DND-41 (cell line): Measurements from ENCODE around the gene MON1A.

Experiments used
- ATAC-seq: fragments of 200-7000 bp; cut with Tn5 transposase; 3 replicates; pipeline ENCODE4 v1.9.1; 2021; ENCODE audit warnings: low read depth; ENCODE audit not compliant: insufficient read depth
- DNase-seq: peaks from one replicate; pipeline ENCODE4 v3.0.0-alpha.2; 2020
- H2AFZ ChIP-seq: 2 replicates; pipeline ENCODE4 v1.6.0; 2012; ENCODE audit warnings: low read depth, low read length
- H3K27ac ChIP-seq: 2 replicates; pipeline ENCODE4 v1.5.1; 2012; ENCODE audit warnings: low read length, inconsistent platforms
- H3K27me3 ChIP-seq: fragments of 200-600 bp; sonication (generic); 2 replicates; pipeline ENCODE4 v1.6.0; 2012; ENCODE audit warnings: low read length, mild to moderate bottlenecking, inconsistent platforms; ENCODE audit not compliant: insufficient read depth, poor library complexity
- H3K36me3 ChIP-seq: 2 replicates; pipeline ENCODE4 v1.5.1; 2012; ENCODE audit warnings: low read length, inconsistent platforms; ENCODE audit not compliant: insufficient read depth
- H3K4me1 ChIP-seq: 2 replicates; pipeline ENCODE4 v1.5.1; 2012; ENCODE audit warnings: mild to moderate bottlenecking, low read length; ENCODE audit not compliant: insufficient read depth
- H3K4me2 ChIP-seq: 2 replicates; pipeline ENCODE4 v1.6.0; 2012; ENCODE audit warnings: mild to moderate bottlenecking, moderate library complexity, low read length, inconsistent platforms; ENCODE audit not compliant: insufficient read depth
- H3K4me3 ChIP-seq, 2 experiments: fragments of 200-600 bp in 1 of 2; shearing (Covaris generic) in 1 of 2; 2 replicates each; pipeline ENCODE4 v1.5.1; 2012 to 2016; ENCODE audit warnings: inconsistent platforms in 2 of 2, low read length in 2 of 2, mild to moderate bottlenecking in 2 of 2, low read depth in 1 of 2, moderate library complexity in 1 of 2
- H3K79me2 ChIP-seq: 2 replicates; pipeline ENCODE4 v1.6.0; 2012; ENCODE audit warnings: low read length, inconsistent platforms; ENCODE audit not compliant: insufficient read depth
- H3K9ac ChIP-seq: 2 replicates; pipeline ENCODE4 v1.6.0; 2012; ENCODE audit warnings: low read depth, mild to moderate bottlenecking, inconsistent platforms, low read length, moderate library complexity
- H3K9me3 ChIP-seq: 2 replicates; pipeline ENCODE4 v1.5.1; 2012; ENCODE audit warnings: low read length, moderate library complexity, mild to moderate bottlenecking, inconsistent platforms; ENCODE audit not compliant: insufficient read depth, severe bottlenecking
- H4K20me1 ChIP-seq: 2 replicates; pipeline ENCODE4 v1.6.0; 2012; ENCODE audit warnings: low read length; ENCODE audit not compliant: insufficient read depth
- CTCF ChIP-seq: IDR thresholded peaks from 2 replicates; pipeline ENCODE4 v1.5.1; 2012; ENCODE audit warnings: borderline replicate concordance, low read length, moderate library complexity, mild to moderate bottlenecking; ENCODE audit not compliant: poor library complexity, severe bottlenecking; ENCODE audit errors: extremely low read depth
- EZH2 ChIP-seq: IDR thresholded peaks from 3 replicates; pipeline ENCODE4 v1.6.1; 2012; ENCODE audit warnings: borderline replicate concordance, low read depth, mild to moderate bottlenecking, moderate library complexity, low read length, inconsistent platforms; ENCODE audit not compliant: severe bottlenecking

Gene MON1A

GRCh38 chr3:49902511-49903345, 26.9 kb downstream of the MON1A start:
- no peak overlapping the region for H3K27ac ChIP-seq
- H4K20me1 ChIP-seq, result no peaks in the 10 kb centered on the region
- TF ChIP-seq EZH2 (no peak), CTCF (no peak)
- H3K27me3 ChIP-seq, result no peaks in the 10 kb centered on the region
- H3K4me2 ChIP-seq, result no peak overlapping the region
- H3K4me3 ChIP-seq, result no peak overlapping the region
- H3K9ac ChIP-seq, result no peak overlapping the region
- peaks cover 12% of the 10 kb centered on the region for H3K4me1 ChIP-seq
- no peaks in the 10 kb centered on the region for H3K9me3 ChIP-seq
- H2AFZ ChIP-seq, result no peak overlapping the region
- DNase-seq (no peak), ATAC-seq (no peak)
- no peaks in the 10 kb centered on the region for H3K79me2 ChIP-seq
- H3K36me3 ChIP-seq, result no peaks in the 10 kb centered on the region

- H3K27ac ChIP-seq, result no peak overlapping the region
- ATAC-seq, result peak; percentile 67
- DNase-seq, result peak; percentile 49
- H3K4me1 ChIP-seq, result peaks cover 12% of the 10 kb centered on the region
- H3K36me3 ChIP-seq, result no peaks in the 10 kb centered on the region
- H3K9me3 ChIP-seq, result no peaks in the 10 kb centered on the region
- no peak overlapping the region for H3K9ac ChIP-seq
- no peak overlapping the region; the same call in 1 of the 2 replicates for H2AFZ ChIP-seq
- H3K4me3 ChIP-seq, result no peak overlapping the region
- TF ChIP-seq CTCF (no peak), EZH2 (no peak)
- peak overlapping the region; percentile 22; the same call in 1 of the 2 replicates for H3K4me2 ChIP-seq
- no peaks in the 10 kb centered on the region for H4K20me1 ChIP-seq
- H3K79me2 ChIP-seq, result no peaks in the 10 kb centered on the region
- no peaks in the 10 kb centered on the region for H3K27me3 ChIP-seq
Observed at GRCh38 chr3:49901366-49902339, 28.0 kb downstream of the MON1A start.

GRCh38 chr3:49900491-49901153, 29.0 kb downstream of the MON1A start:
- Histone ChIP-seq H3K4me1 (peaks cover 12% of the 10 kb centered on the region), H3K79me2 (no peaks in the 10 kb centered on the region), H3K9me3 (no peaks in the 10 kb centered on the region), H3K36me3 (no peaks in the 10 kb centered on the region), H3K27ac (no peak overlapping the region), H3K9ac (no peak overlapping the region), H4K20me1 (no peaks in the 10 kb centered on the region), H3K4me2 (no peak overlapping the region), H3K27me3 (no peaks in the 10 kb centered on the region), H3K4me3 (no peak overlapping the region), H2AFZ (no peak overlapping the region)
- no peak for ATAC-seq
- TF ChIP-seq CTCF (no peak), EZH2 (no peak)
- DNase-seq, result no peak
